GM21737 (cell line): ENCODE data around the gene TEFM.
"Not testable (repeated sequence)": the region's sequence is repeated elsewhere in the genome, so short reads cannot be mapped to it uniquely, and the experiment has no call there.

Experiments
- ATAC-seq: cut with Tn5 transposase; IDR thresholded peaks from one replicate; pipeline ENCODE4 v1.9.1; 2021; ENCODE audit warnings: mild to moderate bottlenecking, moderate library complexity; ENCODE audit not compliant: unreplicated experiment

TEFM gene

GRCh38 chr17:30921544-30922196 is 15.6 kb upstream of the TEFM start, which contains the start of gene ADAP2:
TSS of gene ADAP2 (plus strand) at chr17:30921945. CDS start at chr17:30922015, 70 bp downstream.
- ATAC-seq, result no peak

DNA sequence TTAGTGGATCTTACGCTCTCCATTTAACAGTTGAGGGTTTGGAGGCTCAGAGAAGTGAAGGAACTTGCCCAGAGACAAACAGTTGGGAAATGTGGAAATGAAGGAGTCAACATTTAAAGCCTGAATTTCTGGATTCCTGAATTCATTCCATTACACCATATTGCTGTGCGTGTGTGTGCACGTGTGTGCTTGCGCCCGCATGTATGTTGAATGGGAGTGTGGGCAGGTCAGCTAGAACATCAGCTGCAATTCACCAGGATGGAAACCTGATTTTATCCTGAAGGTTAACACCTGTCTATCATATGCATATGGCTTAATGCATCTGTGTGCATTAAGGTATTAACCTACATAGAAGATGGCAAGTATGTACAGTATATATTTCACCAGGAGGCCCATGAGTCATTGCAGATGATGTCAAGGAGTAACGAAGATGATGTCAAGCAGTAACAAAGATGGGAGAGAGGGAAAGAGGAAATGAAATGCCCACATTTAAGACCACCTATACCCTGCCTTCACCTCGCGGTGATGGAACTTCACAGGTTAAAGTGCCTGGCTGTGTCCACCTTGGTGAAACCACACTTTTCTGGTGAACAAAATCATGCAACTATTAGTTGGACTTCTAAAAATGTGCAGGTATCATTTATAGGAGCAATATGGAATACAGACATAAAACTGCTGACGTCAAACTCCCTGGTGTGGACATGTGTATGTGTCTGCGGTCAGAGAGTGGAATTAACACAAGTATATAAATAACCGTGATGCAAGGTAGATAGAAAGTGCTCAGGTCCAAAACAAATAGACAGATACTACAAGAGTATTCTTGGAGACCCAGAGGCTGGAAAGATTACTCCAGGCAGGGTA is 14.9 kb upstream of the TEFM start:
- no peak for ATAC-seq

- ATAC-seq, result no peak
Observed at GRCh38 chr17:30920282-30920681, 14.2 kb upstream of the TEFM start.

- no peak for ATAC-seq
Observed at GRCh38 chr17:30917050-30917449, 11.0 kb upstream of the TEFM start.

GRCh38 chr17:30915833-30916611 is 10.0 kb upstream of the TEFM start:
- ATAC-seq, result no peak

GRCh38 chr17:30913955-30914354 is 7.9 kb upstream of the TEFM start:
- ATAC-seq, result no peak

DNA sequence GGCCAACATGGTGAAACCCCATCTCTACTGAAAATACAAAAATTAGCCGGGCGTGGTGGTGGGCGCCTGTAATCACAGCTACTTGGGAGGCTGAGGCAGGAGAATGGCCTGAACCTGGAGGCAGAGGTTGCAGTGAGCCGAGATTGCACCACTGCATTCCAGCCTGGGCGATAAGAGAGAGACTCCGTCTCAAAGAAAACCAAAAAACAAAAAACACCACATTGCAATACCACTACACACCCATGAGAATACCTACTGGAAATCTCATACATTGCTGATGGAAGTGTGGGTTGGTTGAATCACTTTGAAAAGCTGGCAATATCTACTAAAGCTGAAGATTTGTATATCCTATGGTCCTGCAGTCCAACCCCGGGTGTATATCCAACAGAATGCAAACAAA is 4.1 kb upstream of the TEFM start:
- not testable (repeated sequence) for ATAC-seq

DNA sequence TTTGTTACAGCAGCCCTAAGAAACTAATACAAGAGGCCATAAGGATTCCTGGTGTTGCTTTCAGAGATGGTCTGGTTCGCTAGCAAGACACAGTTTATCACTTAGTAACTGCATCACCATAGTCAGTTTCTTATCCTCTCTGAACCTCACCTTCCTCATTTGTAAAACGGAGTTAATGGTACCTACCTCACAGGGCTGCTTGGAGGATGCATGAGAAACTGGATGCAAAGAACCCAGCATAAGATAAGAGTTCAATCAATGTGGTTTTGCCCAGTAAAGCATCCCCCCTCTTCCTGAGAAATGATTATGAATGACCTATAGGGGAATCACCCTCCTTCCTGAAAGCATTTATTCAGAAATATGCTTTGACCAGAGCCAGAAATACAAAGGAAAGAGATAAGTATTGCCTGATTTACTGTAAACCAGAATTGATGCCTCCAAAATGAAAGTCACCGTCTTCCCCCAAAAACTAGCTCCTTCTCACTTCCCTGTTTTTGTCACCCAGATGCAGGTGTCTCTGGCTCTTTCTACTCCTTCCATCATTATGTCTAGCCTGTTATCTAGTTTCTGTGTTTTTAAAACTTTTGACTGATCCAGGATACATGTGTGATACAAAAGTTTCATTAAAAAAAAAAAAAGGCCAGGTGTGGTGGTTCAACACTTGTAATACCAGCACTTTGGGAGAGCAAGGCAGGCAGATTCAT is 2.8 kb upstream of the TEFM start:
- no peak for ATAC-seq

- ATAC-seq, result no peak
Observed at GRCh38 chr17:30905742-30906100, 317 bp downstream of the TEFM start.

- ATAC-seq, result no peak
Observed at GRCh38 chr17:30897311-30897710, 8.7 kb downstream of the TEFM start.

- ATAC-seq, result no peak
Observed at GRCh38 chr17:30894236-30894635, 11.8 kb downstream of the TEFM start.

GRCh38 chr17:30886187-30886586 is 19.9 kb downstream of the TEFM start:
- ATAC-seq, result no peak

DNA sequence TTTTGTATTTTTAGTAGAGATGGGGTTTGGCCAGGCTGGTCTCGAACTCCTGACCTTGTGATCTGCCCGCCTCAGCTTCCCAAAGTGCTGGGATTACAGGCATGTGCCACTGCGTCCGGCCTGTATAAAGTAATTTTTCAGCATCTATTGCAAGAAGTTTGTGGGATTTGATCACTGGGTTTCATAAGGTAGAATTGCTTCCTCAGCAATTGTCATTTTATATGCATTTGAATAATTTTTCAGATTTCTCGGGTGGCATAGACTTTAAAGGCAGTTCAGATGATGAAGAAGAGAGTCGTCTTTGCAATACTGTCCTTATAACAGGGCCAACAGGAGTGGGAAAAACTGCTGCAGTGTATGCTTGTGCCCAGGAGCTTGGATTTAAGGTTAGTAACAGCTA is 37.0 kb downstream of the TEFM start:
- no peak for ATAC-seq

- ATAC-seq, result no peak
Observed at GRCh38 chr17:30864636-30865035, 41.4 kb downstream of the TEFM start.

- no peak for ATAC-seq
Observed at GRCh38 chr17:30858556-30859250, 47.3 kb downstream of the TEFM start.

- ATAC-seq, result no peak
Observed at GRCh38 chr17:30854146-30854545, 51.9 kb downstream of the TEFM start.
